Measurements from ENCODE around the gene DIS3L2. TPM values are rescaled to one million over a fixed set of nuclear protein-coding genes. Genes with fewer than 3 reads are reported as not detected.
"Not testable (repeated sequence)": the region's sequence is repeated elsewhere in the genome, so short reads cannot be mapped to it uniquely, and the experiment has no call there.

Gene DIS3L2
- total RNA-seq, 1 experiment from 2014 or later: 21.5 TPM

DNA sequence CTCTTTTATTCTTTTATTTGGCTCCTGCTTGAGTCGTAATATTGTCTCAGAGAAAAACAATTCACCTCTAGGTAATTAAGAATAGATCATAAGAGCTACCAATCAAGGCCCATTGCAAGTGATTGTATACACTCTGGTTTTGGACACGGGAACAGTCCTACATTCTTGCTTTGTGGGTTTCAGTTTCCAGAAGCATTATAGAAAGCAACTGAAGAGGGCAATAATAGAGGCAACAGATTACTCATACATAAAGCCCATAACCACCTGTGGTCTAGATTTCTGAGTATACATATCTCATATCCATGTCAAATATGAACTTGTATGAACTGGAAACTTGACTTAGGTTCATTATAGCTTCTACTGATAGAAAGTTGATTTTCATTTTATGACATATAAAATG is 65.4 kb downstream of the DIS3L2 start:
- DNase-seq (ENCODE audit: low read depth, low spot score): no peak
- in situ Hi-C loops (cut with HindIII; ENCODE audit: low pct_unique_long_range_greater_than_20kb, low sequenced_read_pairs): no loop called here

DNA sequence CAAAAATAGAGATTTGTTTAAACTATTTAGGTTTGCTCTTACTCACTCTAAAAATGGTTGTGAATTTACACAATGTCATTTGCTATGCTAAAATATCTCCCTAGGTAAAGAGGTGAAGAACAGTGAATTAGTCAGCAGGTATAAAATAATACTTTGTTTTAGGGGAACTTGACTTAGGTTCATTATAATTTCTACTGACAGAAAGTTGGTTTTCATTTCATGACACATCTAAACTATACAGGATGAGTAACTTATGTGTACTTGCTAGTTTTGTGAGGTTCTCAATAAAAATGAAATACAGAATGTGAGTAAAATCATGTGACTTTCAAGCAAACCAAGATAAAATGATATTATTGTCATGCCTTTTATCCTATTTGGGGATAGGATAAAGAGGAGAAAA is 66.0 kb downstream of the DIS3L2 start:
- in situ Hi-C loops (cut with HindIII; ENCODE audit: low pct_unique_long_range_greater_than_20kb, low sequenced_read_pairs): no loop called here
- DNase-seq (ENCODE audit: low read depth, low spot score): no peak

DNA sequence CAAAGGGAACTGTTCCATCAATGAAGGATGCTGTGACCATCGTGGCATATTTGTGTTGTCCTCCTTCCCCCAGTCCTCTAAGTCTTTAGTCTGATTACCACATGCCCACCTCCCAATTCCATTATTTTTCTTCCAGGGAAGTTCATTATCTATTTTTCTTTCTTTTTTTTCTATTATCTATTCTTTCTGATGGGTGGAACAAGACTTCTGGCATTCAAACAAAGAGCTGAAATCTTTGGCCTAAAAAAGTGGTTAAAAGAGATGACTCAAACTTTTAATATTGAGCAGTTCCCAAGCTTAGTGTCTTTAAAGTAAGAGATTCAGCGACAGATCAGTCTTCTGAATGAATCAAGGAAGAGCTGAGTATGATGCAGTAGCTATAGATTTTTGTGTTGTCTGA is 66.6 kb downstream of the DIS3L2 start:
- DNase-seq (ENCODE audit: low read depth, low spot score): no peak
- in situ Hi-C loops (cut with HindIII; ENCODE audit: low pct_unique_long_range_greater_than_20kb, low sequenced_read_pairs): no loop called here

DNA sequence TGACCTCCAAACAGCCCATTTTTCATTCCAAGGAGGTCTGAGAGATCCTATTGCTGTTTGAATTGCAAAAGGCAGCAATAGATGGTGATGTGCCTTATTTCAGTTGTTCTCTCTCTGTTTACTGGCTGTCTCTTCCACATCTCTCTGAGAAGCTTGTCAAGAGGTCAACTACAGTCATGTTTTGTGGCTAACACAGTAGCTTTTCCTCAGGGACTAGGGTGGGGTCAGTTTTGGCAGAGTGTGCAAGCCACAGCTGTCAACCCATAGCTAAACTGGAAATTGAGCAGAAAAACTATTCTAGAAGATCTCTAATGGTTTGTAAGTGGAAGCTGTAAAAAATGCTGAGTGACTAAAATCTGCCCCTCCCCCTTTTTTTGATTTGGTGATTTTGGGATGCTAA is 67.1 kb downstream of the DIS3L2 start:
- in situ Hi-C loops (cut with HindIII; ENCODE audit: low pct_unique_long_range_greater_than_20kb, low sequenced_read_pairs): no loop called here
- DNase-seq (ENCODE audit: low read depth, low spot score): no peak

DNA sequence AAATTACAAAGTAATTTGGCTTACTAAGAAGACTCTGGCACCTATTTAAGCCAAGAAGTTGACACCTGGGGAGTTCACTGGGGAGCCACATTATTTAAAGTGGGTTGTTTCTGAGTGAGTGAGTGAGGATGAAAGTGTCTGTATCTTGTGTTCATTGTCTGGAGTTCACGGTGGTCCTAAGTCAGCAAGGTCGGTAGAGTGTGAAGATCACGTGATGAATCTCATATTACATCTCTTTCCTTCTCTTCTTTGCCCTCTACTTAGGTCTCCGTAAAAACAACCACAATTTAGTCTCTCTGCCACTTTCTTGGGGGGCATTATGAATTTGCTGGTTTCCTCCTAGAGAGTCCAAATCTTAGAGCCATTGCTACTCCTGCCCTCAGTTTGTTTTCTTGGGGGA is 67.8 kb downstream of the DIS3L2 start:
- no peak for DNase-seq (ENCODE audit: low read depth, low spot score)

DNA sequence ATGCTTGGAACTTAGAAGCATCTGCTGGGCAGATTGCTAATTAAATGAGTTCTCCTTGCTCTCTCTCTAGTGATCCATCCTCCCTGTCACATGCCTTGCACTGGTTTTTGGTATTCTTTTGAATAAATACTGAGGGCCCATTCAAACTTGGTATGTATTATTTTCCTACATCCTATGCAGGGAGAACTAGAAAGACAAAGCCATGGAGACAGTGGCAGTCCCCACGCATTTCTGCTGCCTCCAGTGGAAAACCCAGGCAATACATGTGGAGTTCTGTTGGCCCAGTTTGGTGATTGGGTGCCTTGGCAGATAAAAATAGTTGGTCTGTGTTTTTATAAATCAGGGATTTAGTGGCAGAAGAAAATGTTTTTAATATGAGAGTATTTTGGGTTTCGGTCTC is 68.7 kb downstream of the DIS3L2 start:
- in situ Hi-C loops (cut with HindIII; ENCODE audit: low pct_unique_long_range_greater_than_20kb, low sequenced_read_pairs): no loop called here
- DNase-seq (ENCODE audit: low read depth, low spot score): peak; percentile 72

More for the DNA sequence above, 67.8 kb downstream of the DIS3L2 start:
- in situ Hi-C loops (cut with HindIII; ENCODE audit: low pct_unique_long_range_greater_than_20kb, low sequenced_read_pairs): no loop called here

DNA sequence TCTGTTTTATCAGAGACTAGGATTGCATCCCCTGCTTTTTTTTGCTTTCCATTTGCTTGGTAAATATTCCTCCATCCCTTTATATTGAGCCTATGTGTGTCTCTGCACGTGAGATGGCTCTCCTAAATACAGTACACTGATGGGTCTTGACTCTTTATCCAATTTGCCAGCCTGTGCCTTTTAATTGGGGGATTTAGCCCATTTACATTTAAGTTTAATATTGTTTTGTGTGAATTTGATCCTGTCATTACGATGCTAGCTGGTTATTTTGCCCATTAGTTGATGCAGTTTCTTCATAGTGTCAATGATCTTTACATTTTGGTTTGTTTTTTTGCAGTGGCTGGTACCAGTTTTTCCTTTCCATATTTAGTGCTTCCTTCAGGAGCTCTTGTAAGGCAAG is 73.8 kb downstream of the DIS3L2 start:
- in situ Hi-C loops (cut with HindIII; ENCODE audit: low pct_unique_long_range_greater_than_20kb, low sequenced_read_pairs); DNase-seq (ENCODE audit: low read depth, low spot score): not testable (repeated sequence)

DNA sequence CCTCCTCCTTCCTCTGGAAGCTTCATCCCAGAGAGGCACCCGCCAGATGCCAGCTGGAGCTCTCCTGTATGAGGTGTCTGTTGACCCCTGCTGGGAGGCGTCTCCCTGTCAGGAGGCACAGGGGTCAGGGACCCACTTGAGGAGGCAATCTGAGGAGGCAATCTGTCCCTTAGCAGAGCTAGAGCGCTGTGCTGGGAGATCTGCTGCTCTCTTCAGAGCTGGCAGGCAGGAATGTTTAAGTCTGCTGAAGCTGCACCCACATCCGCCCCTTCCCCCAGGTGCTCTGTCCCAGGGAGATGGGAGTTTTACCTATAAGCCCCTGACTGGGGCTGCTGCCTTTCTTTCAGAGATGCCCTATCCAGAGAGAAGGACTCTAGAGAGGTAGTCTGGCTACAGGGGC is 75.4 kb downstream of the DIS3L2 start:
- DNase-seq (ENCODE audit: low read depth, low spot score); in situ Hi-C loops (cut with HindIII; ENCODE audit: low pct_unique_long_range_greater_than_20kb, low sequenced_read_pairs): not testable (repeated sequence)

DNA sequence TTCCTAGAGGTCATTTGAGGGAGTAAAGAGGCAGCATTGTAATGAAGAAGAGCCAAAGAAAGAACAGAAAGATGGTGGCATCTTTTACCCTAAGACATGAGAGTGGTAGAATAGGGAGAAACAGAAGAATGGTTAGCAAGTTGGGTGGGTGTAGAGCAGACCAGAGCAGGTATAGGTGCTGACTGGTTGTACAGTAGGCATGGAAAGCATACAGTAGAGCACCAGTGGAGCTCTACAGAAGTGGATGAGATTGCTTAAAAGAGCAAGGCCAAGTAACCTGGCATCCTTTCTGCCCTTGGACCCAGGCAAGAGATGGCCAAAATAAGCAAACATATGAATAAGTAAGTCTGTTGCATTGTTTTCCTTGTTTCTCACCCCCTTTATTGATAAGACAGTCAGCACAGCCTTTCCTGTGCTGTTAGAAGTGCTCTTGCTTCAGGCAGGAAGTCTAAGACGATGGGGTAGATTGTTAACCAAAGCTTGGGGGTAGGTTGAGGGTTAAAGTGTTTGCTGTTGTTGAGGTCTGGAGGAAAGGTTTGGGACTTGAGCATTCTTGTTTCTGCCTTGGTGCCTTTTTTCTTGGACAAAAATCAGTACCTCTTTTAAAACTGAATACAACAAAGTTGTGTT is 76.9 kb downstream of the DIS3L2 start:
- in situ Hi-C loops (cut with HindIII; ENCODE audit: low pct_unique_long_range_greater_than_20kb, low sequenced_read_pairs): no loop called here
- no peak for DNase-seq (ENCODE audit: low read depth, low spot score)

DNA sequence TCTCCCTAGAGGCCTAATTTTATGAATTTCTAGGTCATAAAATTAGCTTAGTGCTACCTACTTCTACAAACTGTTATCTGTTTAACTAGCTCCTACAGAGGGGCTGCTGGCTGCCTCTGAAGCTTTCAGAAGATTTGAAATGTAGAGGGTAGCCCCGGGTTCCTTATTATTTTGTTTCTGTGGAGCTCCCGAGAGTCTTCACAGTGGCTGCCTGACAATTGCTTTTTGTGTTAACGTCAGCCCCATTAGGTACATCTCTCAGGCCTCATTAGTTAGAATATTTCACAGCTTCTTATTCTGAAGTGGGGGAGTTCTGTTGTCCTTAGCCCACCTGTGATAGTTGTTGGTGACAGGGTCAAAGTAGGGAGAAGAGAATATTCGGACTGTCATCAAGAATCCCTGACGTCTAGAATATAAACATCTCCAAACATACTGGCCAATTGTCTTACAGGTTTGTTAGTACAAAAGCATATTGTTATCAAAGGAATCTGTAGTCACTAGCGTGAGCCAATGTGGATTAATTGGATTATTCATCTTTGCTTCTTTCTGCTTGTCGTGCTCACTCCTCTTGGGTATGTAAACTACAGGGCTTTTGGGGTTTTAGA is 77.5 kb downstream of the DIS3L2 start:
- peak; percentile 58 for DNase-seq (ENCODE audit: low read depth, low spot score)
- in situ Hi-C loops (cut with HindIII; ENCODE audit: low pct_unique_long_range_greater_than_20kb, low sequenced_read_pairs): no loop called here

DNA sequence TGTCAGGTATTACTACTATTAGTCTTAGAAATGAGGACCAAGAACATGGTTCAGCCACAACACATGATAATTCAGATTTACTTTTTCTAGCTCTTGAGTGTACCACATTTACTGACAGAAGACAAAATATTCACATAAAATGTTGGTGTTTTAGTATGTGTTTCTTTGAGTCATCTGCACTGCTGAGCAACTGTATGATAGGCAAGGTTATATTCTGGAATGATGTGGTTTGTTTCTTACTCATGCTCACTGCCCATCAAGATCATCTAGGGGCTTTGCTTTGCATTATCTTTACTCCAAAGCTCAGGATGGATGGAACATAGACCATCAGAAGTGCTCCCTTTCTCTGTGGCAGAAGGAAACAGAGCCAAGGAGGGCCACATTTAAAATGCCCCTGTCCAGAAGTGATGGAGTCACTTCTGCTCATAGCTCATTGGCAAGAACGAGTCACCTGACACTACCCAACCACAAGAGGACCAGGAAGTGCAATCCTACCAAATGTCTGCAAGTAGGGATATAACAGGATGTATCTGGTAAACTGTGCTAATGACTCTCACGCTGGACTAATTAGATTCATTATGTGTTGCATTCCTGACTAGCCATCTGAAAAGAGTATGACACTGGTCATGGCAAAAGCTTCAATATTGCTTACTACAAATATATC is 81.5 kb downstream of the DIS3L2 start:
- no peak for DNase-seq (ENCODE audit: low read depth, low spot score)
- in situ Hi-C loops (cut with HindIII; ENCODE audit: low pct_unique_long_range_greater_than_20kb, low sequenced_read_pairs): no loop called here

DNA sequence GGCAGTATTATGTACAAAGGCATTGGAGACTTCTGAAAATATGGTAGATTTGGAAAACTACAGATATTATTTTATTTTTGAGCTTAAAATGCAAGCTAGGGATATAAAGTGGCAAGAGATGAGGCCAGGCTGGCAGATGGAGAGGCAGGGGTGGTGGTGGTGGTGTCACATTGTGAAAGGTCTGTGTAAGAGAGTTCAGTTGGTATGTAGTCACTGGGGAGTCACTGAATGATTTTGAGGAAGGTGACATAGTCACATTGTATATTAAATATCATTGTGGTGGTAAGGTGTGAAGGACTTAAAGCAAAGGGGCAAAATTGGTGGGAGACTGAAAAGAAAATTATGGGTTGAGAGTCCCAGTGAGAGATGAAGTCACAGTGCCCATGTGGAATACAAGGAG is 82.5 kb downstream of the DIS3L2 start:
- in situ Hi-C loops (cut with HindIII; ENCODE audit: low pct_unique_long_range_greater_than_20kb, low sequenced_read_pairs): no loop called here
- no peak for DNase-seq (ENCODE audit: low read depth, low spot score)

DNA sequence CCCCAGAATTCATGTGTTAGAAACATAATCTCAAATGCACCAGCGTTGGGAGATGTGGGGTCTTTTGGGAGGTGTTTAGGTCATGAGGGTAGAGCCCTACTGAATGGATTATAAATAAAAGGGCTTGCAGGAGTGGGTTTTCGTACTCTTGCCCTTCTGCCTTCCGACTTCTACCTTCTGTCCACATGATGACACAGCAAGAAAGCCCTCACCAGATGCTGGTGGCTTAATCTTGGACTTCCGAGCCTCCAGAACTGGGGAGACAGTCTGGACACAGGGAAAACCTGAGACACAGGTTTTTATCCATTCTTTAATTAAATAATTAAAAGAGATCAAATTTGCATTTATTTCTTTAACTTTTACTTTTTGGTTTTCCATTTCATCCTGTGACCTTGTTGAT is 87.8 kb downstream of the DIS3L2 start:
- no peak for DNase-seq (ENCODE audit: low read depth, low spot score)
- in situ Hi-C loops (cut with HindIII; ENCODE audit: low pct_unique_long_range_greater_than_20kb, low sequenced_read_pairs): no loop called here

DNA sequence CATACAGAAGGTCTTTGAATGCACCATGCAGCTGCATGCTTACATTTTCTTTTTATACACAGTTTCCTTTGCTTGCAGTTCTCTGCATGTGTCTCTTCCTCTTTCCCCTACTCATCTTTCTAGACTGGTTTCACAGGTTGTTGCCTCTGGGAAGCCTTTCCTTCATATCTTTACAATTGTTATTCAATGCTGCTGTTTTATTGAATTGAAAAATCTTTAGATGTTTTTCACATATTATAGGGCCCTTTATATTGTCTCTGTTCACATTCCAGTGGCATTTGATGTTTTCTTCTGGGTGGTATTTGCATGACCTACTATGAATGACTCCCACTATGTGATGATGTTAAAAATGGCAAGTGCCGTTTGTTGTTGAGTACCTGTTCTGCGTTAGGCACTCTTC is 91.1 kb downstream of the DIS3L2 start:
- DNase-seq (ENCODE audit: low read depth, low spot score): no peak
- in situ Hi-C loops (cut with HindIII; ENCODE audit: low pct_unique_long_range_greater_than_20kb, low sequenced_read_pairs): no loop called here

DNA sequence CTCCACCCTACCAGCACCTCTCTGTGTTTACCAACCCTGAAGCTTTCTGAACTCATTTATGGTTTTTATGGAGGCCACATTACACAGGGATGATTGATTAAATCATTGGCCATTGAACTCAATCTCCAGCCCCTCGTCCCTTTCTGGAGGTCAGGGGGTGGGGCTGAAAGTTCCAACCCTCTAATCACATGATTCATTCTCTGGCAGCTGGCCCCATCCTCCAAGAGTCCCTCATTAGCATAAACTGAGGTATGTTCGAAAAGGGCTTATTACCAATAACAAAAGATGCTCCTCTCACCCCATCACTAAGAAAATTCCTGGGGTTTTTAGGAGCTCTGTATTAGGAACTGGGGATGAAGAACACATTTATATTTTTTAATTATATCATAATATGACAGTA is 92.3 kb downstream of the DIS3L2 start:
- in situ Hi-C loops (cut with HindIII; ENCODE audit: low pct_unique_long_range_greater_than_20kb, low sequenced_read_pairs): no loop called here
- DNase-seq (ENCODE audit: low read depth, low spot score): no peak

DNA sequence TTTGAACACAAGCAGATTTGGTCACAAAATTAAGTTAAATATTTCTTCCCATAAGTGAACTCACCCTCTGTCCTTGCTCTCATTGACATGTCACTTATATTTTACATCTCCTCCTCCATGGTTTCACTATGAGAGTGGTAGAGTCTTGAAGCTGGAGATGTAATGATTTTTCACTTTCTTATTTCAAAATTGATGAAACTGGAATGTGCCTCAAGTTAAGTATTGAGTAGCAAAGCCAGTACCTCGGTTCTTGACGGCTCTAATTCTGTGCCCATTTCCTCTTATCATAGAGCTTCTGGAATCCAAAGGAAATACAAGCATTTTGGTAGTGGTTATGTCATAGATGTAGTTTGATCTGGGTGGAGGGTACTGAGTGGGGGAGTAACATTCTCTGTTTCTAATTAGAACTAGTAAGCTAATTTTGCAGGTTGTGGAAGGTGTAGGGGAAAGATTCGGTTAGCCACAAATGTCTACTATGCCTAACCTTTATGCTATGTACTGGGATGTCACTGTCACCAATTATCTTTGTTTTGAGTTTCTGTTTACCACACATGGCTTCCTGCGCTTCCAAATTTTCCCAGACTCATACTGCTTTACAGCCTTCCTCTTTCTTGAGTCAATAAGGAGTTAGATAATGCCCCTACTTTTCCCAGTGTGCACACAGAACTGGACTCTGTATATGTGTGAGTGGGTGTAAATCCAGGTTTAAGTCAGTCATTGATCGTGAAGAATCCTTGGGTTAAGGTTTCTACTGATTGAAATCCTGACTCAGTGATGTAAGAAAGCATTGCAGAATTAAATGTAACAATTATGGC is 96.8 kb downstream of the DIS3L2 start:
- in situ Hi-C loops (cut with HindIII; ENCODE audit: low pct_unique_long_range_greater_than_20kb, low sequenced_read_pairs): no loop called here

DNA sequence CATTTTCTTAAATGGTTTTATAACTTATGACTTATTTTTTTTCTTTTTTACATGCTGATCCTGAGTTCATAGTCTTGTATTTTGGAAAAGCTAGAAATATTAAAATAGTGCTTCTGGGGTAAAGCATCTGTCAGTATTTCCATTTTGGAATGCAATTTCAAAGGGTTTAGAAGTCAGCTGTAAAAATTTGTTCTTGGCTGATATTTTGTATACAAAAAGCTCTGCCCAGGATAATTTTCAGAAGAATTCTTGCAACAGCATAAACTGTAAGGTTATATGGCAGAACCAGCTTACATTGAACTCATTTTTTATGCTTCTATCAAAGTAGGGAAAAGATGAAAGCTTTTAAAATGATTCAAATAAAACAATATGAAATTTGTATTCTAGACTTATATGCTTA is 97.4 kb downstream of the DIS3L2 start:
- in situ Hi-C loops (cut with HindIII; ENCODE audit: low pct_unique_long_range_greater_than_20kb, low sequenced_read_pairs): no loop called here
- no peak for DNase-seq (ENCODE audit: low read depth, low spot score)

More for the DNA sequence above, 96.8 kb downstream of the DIS3L2 start:
- no peak for DNase-seq (ENCODE audit: low read depth, low spot score)

DNA sequence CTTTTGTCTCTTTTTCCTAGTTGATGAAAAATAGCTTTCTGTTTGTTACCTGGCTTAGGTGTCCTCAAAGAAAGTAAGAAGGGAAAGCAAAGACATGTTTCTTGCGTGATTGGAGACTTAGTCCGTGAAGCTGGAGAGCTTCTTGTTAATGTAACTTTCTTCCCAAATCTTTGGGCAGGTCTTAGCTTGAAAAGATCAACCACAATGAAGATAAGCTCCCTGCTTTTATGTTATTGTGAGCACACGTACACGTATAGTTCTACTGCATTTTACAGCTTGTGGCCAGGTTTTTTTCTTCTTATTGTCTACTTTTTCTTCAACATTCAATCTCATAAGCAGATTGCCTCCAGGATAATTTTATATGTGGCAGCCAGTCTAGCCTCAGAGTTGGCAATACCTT is 99.8 kb downstream of the DIS3L2 start:
- in situ Hi-C loops (cut with HindIII; ENCODE audit: low pct_unique_long_range_greater_than_20kb, low sequenced_read_pairs): no loop called here
- DNase-seq (ENCODE audit: low read depth, low spot score): no peak
